ENCODE data around the gene SPG11. TPM values are rescaled to one million over a fixed set of nuclear protein-coding genes. Genes with fewer than 3 reads are reported as not detected.

The SPG11 gene
- total and polyA plus RNA-seq, 2 of the 13 experiments (the other 11 are each of a cell fraction or from before 2014, with no cell fraction given) = 31.5 to 40.7 TPM

- WGBS (ENCODE audit: low lambda C conversion rate) = 96% methylated on average over 1 of the region's 1 CpG
- H3K9ac ChIP-seq (ENCODE audit: insufficient read depth, low read depth, low read length) = no peak overlapping the region
- peaks cover 17 to 61% of the 10 kb centered on the region in 2 experiments for H3K36me3 ChIP-seq (replicated peaks in 1 of 2; ENCODE audit: control insufficient read depth in 1 of 2, insufficient read depth in 2 of 2, low read length in 2 of 2)
- no TSS peak for BruUV-seq (replicated peaks)
- intact Hi-C loops (cut with micrococcal nuclease; ENCODE audit: unreplicated experiment) = no loop called here
- H3K9me3 ChIP-seq (ENCODE audit: low read length) = peaks cover 10% of the 10 kb centered on the region
- DNase-seq (ENCODE audit: low spot score) = no peak
- no peak overlapping the region for H3K27ac ChIP-seq (ENCODE audit: extremely low read length, insufficient read depth, low read length)
- no peaks in the 10 kb centered on the region for H3K27me3 ChIP-seq (ENCODE audit: control insufficient read depth in 1 of 2, insufficient read depth in 2 of 2, low read length in 2 of 2)
- no peak for TF ChIP-seq ZC3H4 (CRISPR knock-in tag; IDR thresholded peaks at IDR 0.05; ENCODE audit: borderline replicate concordance)
- no peak for TF ChIP-seq CSRNP1 (CRISPR knock-in tag; IDR thresholded peaks at IDR 0.05)
- CTCF ChIA-PET (ENCODE audit: low intra/inter-chr PET ratio, low total read pairs) = interaction anchor here (0.7 kb wide), 1 partner anchor 148 kb away, joined by 3 read pairs; no protein-coding TSS in a partner anchor
- ATAC-seq = no peak
- peaks cover 6% of the 10 kb centered on the region; the same call in 1 of the 2 replicates for H3K4me1 ChIP-seq (ENCODE audit: insufficient read depth, low read length)
- no peak for FAIRE-seq
- POLR2A ChIA-PET = interaction anchor here (0.7 kb wide), 1 partner anchor 388 kb away, joined by 3 read pairs; no protein-coding TSS in a partner anchor
- H3K4me2 ChIP-seq (ENCODE audit: low read depth, low read length) = no peak overlapping the region
- H4K20me1 ChIP-seq (ENCODE audit: insufficient read depth, low read length) = no peaks in the 10 kb centered on the region
- H3K4me3 ChIP-seq (replicated peaks in 1 of 3; ENCODE audit: insufficient read depth in 1 of 3, low read depth in 2 of 3, low read length in 3 of 3) = no peak overlapping the region
- no peaks in the 10 kb centered on the region for H3K79me2 ChIP-seq (ENCODE audit: insufficient read depth, low read length)
- in situ Hi-C loops (cut with HindIII; ENCODE audit: extremely low pct_ligation_motif_present, low pct_unique_long_range_greater_than_20kb) = loop anchor here (25.0 kb wide), 1 partner anchor 321 kb away; no protein-coding TSS in a partner anchor
- no peak overlapping the region for H2AFZ ChIP-seq (ENCODE audit: low read length)
Measured at GRCh38 chr15:44591326-44591725, 72.1 kb downstream of the SPG11 start.

GRCh38 chr15:44588541-44588940 lies 74.9 kb downstream of the SPG11 start:
- H3K27ac ChIP-seq (ENCODE audit: extremely low read length, insufficient read depth, low read length) = no peak overlapping the region
- 45% methylated on average over 5 of the region's 5 CpGs for WGBS (ENCODE audit: low lambda C conversion rate)
- ChIA-PET POLR2A (interaction anchor here (1.3 kb wide), 1 partner anchor 150 kb away, joined by 3 read pairs; no protein-coding TSS in a partner anchor), CTCF (ENCODE audit: low intra/inter-chr PET ratio, low total read pairs) (no interaction called here)
- no peaks in the 10 kb centered on the region for H3K27me3 ChIP-seq (ENCODE audit: control insufficient read depth in 1 of 2, insufficient read depth in 2 of 2, low read length in 2 of 2)
- H3K4me3 ChIP-seq (replicated peaks in 1 of 3; ENCODE audit: insufficient read depth in 1 of 3, low read depth in 2 of 3, low read length in 3 of 3) = no peak overlapping the region
- BruUV-seq (replicated peaks) = no TSS peak
- ATAC-seq (no peak), DNase-seq (ENCODE audit: low spot score) (peak; percentile 68), FAIRE-seq (no peak)
- no peak overlapping the region for H3K9ac ChIP-seq (ENCODE audit: insufficient read depth, low read depth, low read length)
- in situ Hi-C loops (cut with HindIII; ENCODE audit: extremely low pct_ligation_motif_present, low pct_unique_long_range_greater_than_20kb) = loop anchor here (10.0 to 25.0 kb wide), 2 partner anchors 146 to 324 kb away; partner anchors contain the start of gene TRIM69
- no peak overlapping the region for H3K4me2 ChIP-seq (ENCODE audit: low read depth, low read length)
- no peak overlapping the region for H2AFZ ChIP-seq (ENCODE audit: low read length)
- peaks cover 10% of the 10 kb centered on the region for H3K9me3 ChIP-seq (ENCODE audit: low read length)
- no peaks in the 10 kb centered on the region for H4K20me1 ChIP-seq (ENCODE audit: insufficient read depth, low read length)
- peaks cover 6% of the 10 kb centered on the region; the same call in 1 of the 2 replicates for H3K4me1 ChIP-seq (ENCODE audit: insufficient read depth, low read length)
- H3K79me2 ChIP-seq (ENCODE audit: insufficient read depth, low read length) = no peaks in the 10 kb centered on the region
- intact Hi-C loops (cut with micrococcal nuclease; ENCODE audit: unreplicated experiment) = no loop called here
- peaks cover 16 to 66% of the 10 kb centered on the region in 2 experiments for H3K36me3 ChIP-seq (replicated peaks in 1 of 2; ENCODE audit: control insufficient read depth in 1 of 2, insufficient read depth in 2 of 2, low read length in 2 of 2)
- TF ChIP-seq ZNF670 (CRISPR knock-in tag; IDR thresholded peaks at IDR 0.05; ENCODE audit: borderline replicate concordance) (no peak), CENPT (CRISPR knock-in tag; IDR thresholded peaks at IDR 0.05; ENCODE audit: low read depth) (no peak), ZBTB10 (CRISPR knock-in tag; IDR thresholded peaks at IDR 0.05; ENCODE audit: borderline replicate concordance) (no peak), ZNF691 (CRISPR knock-in tag; IDR thresholded peaks at IDR 0.05; ENCODE audit: borderline replicate concordance, low read depth) (no peak), MED8 (CRISPR knock-in tag; IDR thresholded peaks at IDR 0.05; ENCODE audit: insufficient replicate concordance) (no peak), POLR2G (IDR thresholded peaks at IDR 0.05; ENCODE audit: low read depth, low read length) (no peak), ZNF674 (CRISPR knock-in tag; IDR thresholded peaks at IDR 0.05; ENCODE audit: low read depth) (no peak), SSRP1 (CRISPR knock-in tag; IDR thresholded peaks at IDR 0.05) (no peak)
